GM12878 (cell line): ENCODE results near the gene LTN1. TPM values are rescaled to one million over a fixed set of nuclear protein-coding genes. Genes with fewer than 3 reads are reported as not detected.

Experiments
- ATF3 ChIP-seq: IDR thresholded peaks from 2 replicates; pipeline ENCODE4 v1.6.1; 2011; ENCODE audit warnings: low read depth, mild to moderate bottlenecking, low read length, moderate library complexity, borderline replicate concordance; ENCODE audit errors: extremely low read depth
- CHD1 ChIP-seq: IDR thresholded peaks from 2 replicates; pipeline ENCODE4 v1.6.1; 2012; ENCODE audit warnings: low read depth, low read length, improper control_type of control experiment
- CHD4 ChIP-seq: fragments of 200-600 bp; sonication (generic); IDR thresholded peaks from 2 replicates; pipeline ENCODE4 v1.6.1; 2016; ENCODE audit warnings: mild to moderate bottlenecking
- CUX1 ChIP-seq: IDR thresholded peaks from 2 replicates; pipeline ENCODE4 v1.6.1; 2012; ENCODE audit warnings: improper control_type of control experiment, low read depth, low read length; ENCODE audit not compliant: insufficient replicate concordance
- DPF2 ChIP-seq: fragments of 450-650 bp; IDR thresholded peaks from 2 replicates; pipeline ENCODE4 v1.6.1; 2017; ENCODE audit warnings: mild to moderate bottlenecking
- E4F1 ChIP-seq: fragments of 450-650 bp; IDR thresholded peaks from 2 replicates; pipeline ENCODE4 v1.6.1; 2018; ENCODE audit warnings: borderline replicate concordance, mild to moderate bottlenecking; ENCODE audit not compliant: partially characterized antibody
- MYB ChIP-seq: fragments of 150-350 bp; IDR thresholded peaks from 2 replicates; pipeline ENCODE4 v1.6.1; 2014; ENCODE audit warnings: mild to moderate bottlenecking, low read depth, low read length, borderline replicate concordance
- NR2C1 ChIP-seq: fragments of 450-650 bp; IDR thresholded peaks from 2 replicates; pipeline ENCODE4 v1.6.1; 2017; ENCODE audit warnings: antibody characterized with exemption, mild to moderate bottlenecking, moderate library complexity
- RBBP5 ChIP-seq: fragments of 200-600 bp; sonication (generic); conservative IDR thresholded peaks from 2 replicates; pipeline ENCODE4 v1.6.1; 2016
- SIX5 ChIP-seq: IDR thresholded peaks from 2 replicates; pipeline ENCODE4 v1.6.1; 2011; ENCODE audit warnings: mild to moderate bottlenecking, low read depth, low read length, moderate library complexity; ENCODE audit not compliant: severe bottlenecking
- SMAD5 ChIP-seq: IDR thresholded peaks from 2 replicates; pipeline ENCODE4 v1.6.1; 2016; ENCODE audit warnings: antibody characterized with exemption, low read depth
- SP1 ChIP-seq: IDR thresholded peaks from one replicate; pipeline ENCODE4 v1.6.1; 2011; ENCODE audit warnings: low read depth, low read length
- SRF ChIP-seq, 2 experiments: IDR thresholded peaks; 2 replicates each; pipeline ENCODE4 v1.6.1; 2011; ENCODE audit warnings: low read depth in 2 of 2, low read length in 2 of 2, mild to moderate bottlenecking in 1 of 2, moderate library complexity in 1 of 2
- TARDBP ChIP-seq: IDR thresholded peaks from 2 replicates; pipeline ENCODE4 v1.6.1; 2016; ENCODE audit warnings: borderline replicate concordance
- TCF3 ChIP-seq: IDR thresholded peaks from 2 replicates; pipeline ENCODE4 v1.6.1; 2012; ENCODE audit warnings: low read depth, mild to moderate bottlenecking, low read length, borderline replicate concordance; ENCODE audit not compliant: insufficient read depth
- USF2 ChIP-seq: IDR thresholded peaks from 2 replicates; pipeline ENCODE4 v1.6.1; 2011; ENCODE audit warnings: low read depth, low read length, improper control_type of control experiment, borderline replicate concordance
- ZNF217 ChIP-seq: fragments of 450-650 bp; IDR thresholded peaks from 2 replicates; pipeline ENCODE4 v1.6.1; 2017; ENCODE audit warnings: antibody characterized with exemption, mild to moderate bottlenecking
- ZNF384 ChIP-seq: IDR thresholded peaks from 2 replicates; pipeline ENCODE4 v1.6.1; 2012; ENCODE audit warnings: low read depth, mild to moderate bottlenecking, low read length, improper control_type of control experiment, borderline replicate concordance
- ZZZ3 ChIP-seq: IDR thresholded peaks from 2 replicates; pipeline ENCODE4 v1.6.1; 2011; ENCODE audit warnings: low read depth; ENCODE audit not compliant: control insufficient read depth, insufficient read length
- polyA plus RNA-seq, 11 experiments: library from polyadenylated mRNA; depleted of rRNA in 4 of 11; unstranded in 6 of 11; stranded (reverse) in 5 of 11; fragments of >200 nt; fragmentation: Nextera tagmentation in 4 of 11; fragmentation: Illumina TruSeq in 1 of 11; extraction: Ambion mirVana in 4 of 11; extraction: Trizol in 1 of 11; gene quantifications; 1 replicate in 1 of 11; 2 replicates in 10 of 11; pipeline versions ENCODE4 v1.2.1 to v1.2.3, GENCODE V29; 2011 to 2016; ENCODE audit warnings: inconsistent platforms in 2 of 11, missing spikeins in 2 of 11, low read depth in 1 of 11
- total RNA-seq, 4 experiments: library from RNA; depleted of rRNA in 3 of 4; stranded (reverse); fragments of >200 nt in 3 of 4; fragmentation: Illumina TruSeq in 1 of 4; extraction: Trizol in 1 of 4; gene quantifications; 2 replicates each; pipeline versions ENCODE4 v1.2.1 to v1.2.3, GENCODE V29; 2013 to 2021
- TF ChIP-seq, protein P1 (sequence below): IDR thresholded peaks from 2 replicates; pipeline ENCODE4 v1.6.1; 2012; ENCODE audit warnings: low read depth, low read length, improper control_type of control experiment

Gene LTN1
- total and polyA plus RNA-seq, 10 of the 15 experiments (the other 5 are each of a cell fraction or from before 2014, with no cell fraction given): 3.5 to 17.3 (median 12.3) TPM

DNA sequence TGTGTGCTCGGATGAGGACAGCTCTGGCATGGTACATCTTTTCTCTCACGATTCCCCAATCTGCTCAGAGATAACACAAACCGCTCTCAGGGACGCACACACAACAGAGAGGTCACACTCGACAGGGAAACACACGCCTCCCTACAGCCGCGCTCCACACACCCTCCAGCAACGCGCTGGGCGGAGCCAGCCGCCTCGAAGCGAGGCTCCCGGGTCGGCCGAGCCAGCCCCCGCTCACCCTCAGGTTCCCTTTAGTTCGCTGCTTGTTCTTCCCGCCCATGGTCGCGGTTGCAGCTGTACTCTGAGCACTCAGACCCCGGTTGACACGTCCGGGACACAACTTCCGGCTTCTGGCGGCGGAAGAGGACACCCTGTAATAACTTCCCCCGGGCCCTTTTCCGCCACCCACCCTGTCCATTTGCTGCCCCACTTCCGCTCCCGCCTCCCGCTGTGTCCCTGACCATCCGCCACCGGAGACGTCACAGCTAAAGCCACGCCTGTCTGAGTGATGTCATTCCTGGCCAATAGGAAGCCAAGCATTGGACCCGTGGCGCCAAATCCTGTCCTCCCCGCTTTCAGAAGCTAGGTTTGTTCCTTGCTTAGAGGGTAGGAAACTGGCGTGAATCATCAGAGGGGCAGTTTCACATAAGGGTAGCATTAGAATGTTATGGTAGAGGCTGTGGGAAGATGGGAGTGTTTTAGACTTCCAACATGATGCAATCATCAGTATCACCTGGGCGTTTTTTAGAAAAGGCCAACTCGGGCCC, at the start of gene LTN1 (continued):
- TF ChIP-seq, protein P1, sequence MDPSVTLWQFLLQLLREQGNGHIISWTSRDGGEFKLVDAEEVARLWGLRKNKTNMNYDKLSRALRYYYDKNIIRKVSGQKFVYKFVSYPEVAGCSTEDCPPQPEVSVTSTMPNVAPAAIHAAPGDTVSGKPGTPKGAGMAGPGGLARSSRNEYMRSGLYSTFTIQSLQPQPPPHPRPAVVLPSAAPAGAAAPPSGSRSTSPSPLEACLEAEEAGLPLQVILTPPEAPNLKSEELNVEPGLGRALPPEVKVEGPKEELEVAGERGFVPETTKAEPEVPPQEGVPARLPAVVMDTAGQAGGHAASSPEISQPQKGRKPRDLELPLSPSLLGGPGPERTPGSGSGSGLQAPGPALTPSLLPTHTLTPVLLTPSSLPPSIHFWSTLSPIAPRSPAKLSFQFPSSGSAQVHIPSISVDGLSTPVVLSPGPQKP: peak; percentile 93
- TF ChIP-seq SMAD5: peak; percentile 81; the same call in 1 of the 2 replicates
- 0 out of 2 replicates have a peak, but pooled peaks have one; percentile 8 for TF ChIP-seq ZNF384
- TF ChIP-seq CHD1: peak; percentile 44; the same call in 1 of the 2 replicates
- peak; percentile 90 for TF ChIP-seq TARDBP
- peak; percentile 64 for TF ChIP-seq SIX5
- TF ChIP-seq ZZZ3: no peak
- peak; percentile 32 to 75; a peak in 2 of 4 replicates for TF ChIP-seq SRF (IDR thresholded peaks at IDR 0.05; ENCODE audit: low read depth in 2 of 2, low read length in 2 of 2)
- TF ChIP-seq E4F1: peak; percentile 85
- peak; percentile 30 for TF ChIP-seq CUX1
- 0 out of 2 replicates have a peak, but pooled peaks have one; percentile 63 for TF ChIP-seq RBBP5
- no peak for TF ChIP-seq CHD4
- no peak for TF ChIP-seq ATF3
- TF ChIP-seq MYB: no peak
- peak; percentile 86 for TF ChIP-seq NR2C1
- peak; percentile 73 for TF ChIP-seq TCF3
- peak; percentile 95 for TF ChIP-seq SP1
- TF ChIP-seq ZNF217: no peak
- peak; percentile 72; the same call in 1 of the 2 replicates for TF ChIP-seq DPF2
- peak; percentile 50 for TF ChIP-seq USF2
